Measurements from ENCODE around the gene SMC3. TPM values are rescaled to one million over a fixed set of nuclear protein-coding genes. Genes with fewer than 3 reads are reported as not detected.

Gene SMC3
- total RNA-seq, 1 experiment from 2014 or later, result 42.3 TPM

- no peak for DNase-seq
- H3K4me1 ChIP-seq (ENCODE audit: low read length), result peaks cover 26% of the 10 kb centered on the region
- no peaks in the 10 kb centered on the region for H3K9me3 ChIP-seq (ENCODE audit: low read length)
- no peak overlapping the region for H3K9ac ChIP-seq (ENCODE audit: low read length)
- H3K4me3 ChIP-seq (ENCODE audit: low read length), result no peak overlapping the region
- no peak overlapping the region for H3K4me2 ChIP-seq (ENCODE audit: low read depth, low read length, poor library complexity, severe bottlenecking)
- H3K27ac ChIP-seq (ENCODE audit: low read length), result no peak overlapping the region
- H4K20me1 ChIP-seq (ENCODE audit: insufficient read depth, low read depth, low read length), result 0 out of 2 replicates have a peak, but pooled peaks cover 1% of the 10 kb centered on the region
- H3K79me2 ChIP-seq (ENCODE audit: low read length), result peaks cover 6% of the 10 kb centered on the region
- H3K27me3 ChIP-seq (ENCODE audit: low read length), result no peaks in the 10 kb centered on the region
- no peak overlapping the region for H2AFZ ChIP-seq (ENCODE audit: low read length)
- H3K9me2 ChIP-seq (replicated peaks; ENCODE audit: insufficient read depth, low read length), result no peaks in the 10 kb centered on the region
- H3K36me3 ChIP-seq (ENCODE audit: insufficient read depth, low read length), result no peaks in the 10 kb centered on the region
Observed at GRCh38 chr10:110563132-110563531, 4.4 kb upstream of the SMC3 start.

- Histone ChIP-seq H3K4me2 (ENCODE audit: low read depth, low read length, poor library complexity, severe bottlenecking) (peak overlapping the region; percentile 83), H3K27me3 (ENCODE audit: low read length) (no peaks in the 10 kb centered on the region), H3K27ac (ENCODE audit: low read length) (peak overlapping the region; percentile 90), H3K9me2 (replicated peaks; ENCODE audit: insufficient read depth, low read length) (no peaks in the 10 kb centered on the region), H3K4me1 (ENCODE audit: low read length) (peaks cover 54% of the 10 kb centered on the region), H3K36me3 (ENCODE audit: insufficient read depth, low read length) (peaks cover 11% of the 10 kb centered on the region), H2AFZ (ENCODE audit: low read length) (peak overlapping the region; percentile 32; the same call in 1 of the 2 replicates), H3K9me3 (ENCODE audit: low read length) (no peaks in the 10 kb centered on the region), H4K20me1 (ENCODE audit: insufficient read depth, low read depth, low read length) (0 out of 2 replicates have a peak, but pooled peaks cover 6% of the 10 kb centered on the region), H3K4me3 (ENCODE audit: low read length) (peak overlapping the region; percentile 94), H3K79me2 (ENCODE audit: low read length) (peaks cover 41% of the 10 kb centered on the region), H3K9ac (ENCODE audit: low read length) (peak overlapping the region; percentile 94)
- no peak for DNase-seq
Observed at GRCh38 chr10:110566472-110567200, 859 bp upstream of the SMC3 start.

DNA sequence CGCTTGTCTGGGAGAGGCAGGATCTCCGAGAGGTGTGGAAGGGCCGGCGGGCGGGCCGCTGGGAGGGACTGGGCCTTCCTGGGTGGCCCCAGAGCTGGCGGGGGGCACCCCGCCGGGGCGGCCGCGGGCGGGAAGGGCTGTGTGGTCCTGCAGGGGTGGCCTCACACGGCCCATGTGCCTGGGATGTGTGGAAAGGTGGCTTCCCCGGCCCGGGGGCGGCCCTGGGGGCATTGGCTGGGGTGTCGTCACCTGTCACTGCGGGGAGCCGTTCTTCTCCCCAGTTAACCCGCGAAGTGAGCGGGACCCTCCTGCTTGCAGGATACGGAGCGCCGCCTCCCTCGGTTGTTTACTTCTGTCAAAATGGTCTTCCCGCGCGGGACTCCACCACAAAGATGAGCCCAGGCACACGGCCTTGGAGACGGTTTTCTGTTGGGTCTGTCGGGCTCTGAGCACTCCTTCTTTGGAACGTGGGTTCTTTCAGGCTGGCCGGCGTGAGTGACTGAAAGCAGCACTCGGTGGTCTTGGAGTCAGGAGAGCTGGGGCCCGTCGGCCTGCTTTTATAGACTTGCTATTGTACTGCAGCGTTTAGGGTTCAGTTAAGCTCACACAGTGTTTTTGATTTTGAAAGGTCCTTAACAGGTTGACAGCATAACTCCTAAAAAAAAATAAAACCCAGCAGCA is 700 bp downstream of the SMC3 start:
- Histone ChIP-seq H3K9me2 (replicated peaks; ENCODE audit: insufficient read depth, low read length) (no peaks in the 10 kb centered on the region), H3K9me3 (ENCODE audit: low read length) (no peaks in the 10 kb centered on the region), H2AFZ (ENCODE audit: low read length) (peak overlapping the region; percentile 85; the same call in 1 of the 2 replicates), H3K4me2 (ENCODE audit: low read depth, low read length, poor library complexity, severe bottlenecking) (peak overlapping the region; percentile 83), H3K27me3 (ENCODE audit: low read length) (no peaks in the 10 kb centered on the region), H3K27ac (ENCODE audit: low read length) (peak overlapping the region; percentile 90), H3K36me3 (ENCODE audit: insufficient read depth, low read length) (peaks cover 11% of the 10 kb centered on the region), H3K4me3 (ENCODE audit: low read length) (peak overlapping the region; percentile 94), H3K79me2 (ENCODE audit: low read length) (peaks cover 56% of the 10 kb centered on the region), H4K20me1 (ENCODE audit: insufficient read depth, low read depth, low read length) (0 out of 2 replicates have a peak, but pooled peaks cover 9% of the 10 kb centered on the region), H3K9ac (ENCODE audit: low read length) (peak overlapping the region; percentile 94), H3K4me1 (ENCODE audit: low read length) (peaks cover 59% of the 10 kb centered on the region)
- DNase-seq, result peak; percentile 71

GRCh38 chr10:110569122-110569521 is 1.6 kb downstream of the SMC3 start:
- Histone ChIP-seq H3K27ac (ENCODE audit: low read length) (peak overlapping the region; percentile 90), H3K27me3 (ENCODE audit: low read length) (no peaks in the 10 kb centered on the region), H2AFZ (ENCODE audit: low read length) (no peak overlapping the region), H3K4me3 (ENCODE audit: low read length) (peak overlapping the region; percentile 94), H3K79me2 (ENCODE audit: low read length) (peaks cover 65% of the 10 kb centered on the region), H4K20me1 (ENCODE audit: insufficient read depth, low read depth, low read length) (0 out of 2 replicates have a peak, but pooled peaks cover 9% of the 10 kb centered on the region), H3K36me3 (ENCODE audit: insufficient read depth, low read length) (peaks cover 19% of the 10 kb centered on the region), H3K4me2 (ENCODE audit: low read depth, low read length, poor library complexity, severe bottlenecking) (peak overlapping the region; percentile 83), H3K4me1 (ENCODE audit: low read length) (peaks cover 68% of the 10 kb centered on the region), H3K9me3 (ENCODE audit: low read length) (no peaks in the 10 kb centered on the region), H3K9ac (ENCODE audit: low read length) (peak overlapping the region; percentile 94), H3K9me2 (replicated peaks; ENCODE audit: insufficient read depth, low read length) (no peaks in the 10 kb centered on the region)
- no peak for DNase-seq

GRCh38 chr10:110569736-110570135 is 2.2 kb downstream of the SMC3 start:
- H3K9me3 ChIP-seq (ENCODE audit: low read length), result no peaks in the 10 kb centered on the region
- peaks cover 25% of the 10 kb centered on the region for H3K36me3 ChIP-seq (ENCODE audit: insufficient read depth, low read length)
- H2AFZ ChIP-seq (ENCODE audit: low read length), result no peak overlapping the region
- peak overlapping the region; percentile 94 for H3K4me3 ChIP-seq (ENCODE audit: low read length)
- H3K4me1 ChIP-seq (ENCODE audit: low read length), result peaks cover 75% of the 10 kb centered on the region
- peak overlapping the region; percentile 90 for H3K27ac ChIP-seq (ENCODE audit: low read length)
- H3K9me2 ChIP-seq (replicated peaks; ENCODE audit: insufficient read depth, low read length), result no peaks in the 10 kb centered on the region
- peak overlapping the region; percentile 83 for H3K4me2 ChIP-seq (ENCODE audit: low read depth, low read length, poor library complexity, severe bottlenecking)
- H3K9ac ChIP-seq (ENCODE audit: low read length), result peak overlapping the region; percentile 94
- H3K27me3 ChIP-seq (ENCODE audit: low read length), result no peaks in the 10 kb centered on the region
- no peak for DNase-seq
- H4K20me1 ChIP-seq (ENCODE audit: insufficient read depth, low read depth, low read length), result 0 out of 2 replicates have a peak, but pooled peaks cover 9% of the 10 kb centered on the region
- peaks cover 71% of the 10 kb centered on the region for H3K79me2 ChIP-seq (ENCODE audit: low read length)

- H3K4me2 ChIP-seq (ENCODE audit: low read depth, low read length, poor library complexity, severe bottlenecking), result peak overlapping the region; percentile 83
Observed at GRCh38 chr10:110571093-110571743, 3.7 kb downstream of the SMC3 start.

GRCh38 chr10:110572862-110573261 is 5.4 kb downstream of the SMC3 start:
- Histone ChIP-seq H3K27ac (ENCODE audit: low read length) (peak overlapping the region; percentile 90), H3K4me1 (ENCODE audit: low read length) (peaks cover 65% of the 10 kb centered on the region), H3K9ac (ENCODE audit: low read length) (peak overlapping the region; percentile 54), H3K4me3 (ENCODE audit: low read length) (peak overlapping the region; percentile 56), H3K9me2 (replicated peaks; ENCODE audit: insufficient read depth, low read length) (no peaks in the 10 kb centered on the region), H3K9me3 (ENCODE audit: low read length) (no peaks in the 10 kb centered on the region), H3K27me3 (ENCODE audit: low read length) (no peaks in the 10 kb centered on the region), H3K36me3 (ENCODE audit: insufficient read depth, low read length) (peaks cover 54% of the 10 kb centered on the region), H3K79me2 (ENCODE audit: low read length) (peaks cover 96% of the 10 kb centered on the region), H4K20me1 (ENCODE audit: insufficient read depth, low read depth, low read length) (0 out of 2 replicates have a peak, but pooled peaks cover 9% of the 10 kb centered on the region), H2AFZ (ENCODE audit: low read length) (no peak overlapping the region), H3K4me2 (ENCODE audit: low read depth, low read length, poor library complexity, severe bottlenecking) (peak overlapping the region; percentile 83)
- peak; percentile 90 for DNase-seq

More at GRCh38 chr10:110571093-110571743, 3.7 kb downstream of the SMC3 start:
- Histone ChIP-seq H4K20me1 (ENCODE audit: insufficient read depth, low read depth, low read length) (0 out of 2 replicates have a peak, but pooled peaks cover 9% of the 10 kb centered on the region), H3K4me3 (ENCODE audit: low read length) (peak overlapping the region; percentile 18; the same call in 1 of the 2 replicates), H3K36me3 (ENCODE audit: insufficient read depth, low read length) (peaks cover 38% of the 10 kb centered on the region), H3K9me2 (replicated peaks; ENCODE audit: insufficient read depth, low read length) (no peaks in the 10 kb centered on the region), H3K27me3 (ENCODE audit: low read length) (no peaks in the 10 kb centered on the region), H2AFZ (ENCODE audit: low read length) (no peak overlapping the region), H3K9ac (ENCODE audit: low read length) (peak overlapping the region; percentile 25), H3K79me2 (ENCODE audit: low read length) (peaks cover 86% of the 10 kb centered on the region), H3K4me1 (ENCODE audit: low read length) (peaks cover 72% of the 10 kb centered on the region), H3K27ac (ENCODE audit: low read length) (peak overlapping the region; percentile 90), H3K9me3 (ENCODE audit: low read length) (no peaks in the 10 kb centered on the region)
- no peak for DNase-seq
